T-helper 9 cell (primary cell): ENCODE measurements around the gene TCF7L2.

ENCODE experiments used
- DNase-seq: peaks from one replicate; pipeline ENCODE4 v3.0.0-alpha.2; 2020

Gene TCF7L2

GRCh38 chr10:113183573-113183972 lies 233.5 kb downstream of the TCF7L2 start:
- DNase-seq = no peak

- no peak for DNase-seq
Measured at GRCh38 chr10:113187063-113187777, 237.2 kb downstream of the TCF7L2 start.

- no peak for DNase-seq
Measured at GRCh38 chr10:113199459-113199858, 249.4 kb downstream of the TCF7L2 start.

GRCh38 chr10:113202011-113202410 lies 252.0 kb downstream of the TCF7L2 start:
- DNase-seq = no peak

- no peak for DNase-seq
Measured at GRCh38 chr10:113207924-113208323, 257.9 kb downstream of the TCF7L2 start.

DNA sequence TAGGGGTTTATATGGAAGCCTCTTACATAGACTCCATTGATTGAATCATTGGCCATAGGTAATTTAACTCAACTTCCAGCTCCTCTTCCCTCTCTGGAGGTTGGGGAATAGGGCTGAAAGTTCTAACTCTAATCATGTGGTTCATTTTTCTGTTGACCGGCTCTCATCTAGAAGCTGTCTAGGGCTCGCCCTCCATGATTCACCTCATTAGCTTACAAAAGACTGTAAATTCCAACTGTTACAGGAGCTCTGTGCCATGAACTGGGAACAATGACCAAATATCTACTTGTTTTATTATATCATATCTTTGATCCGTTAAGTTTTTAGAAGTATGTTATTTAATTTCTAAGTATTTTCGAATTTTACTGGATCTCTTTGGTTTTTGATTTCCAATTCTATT lies 263.0 kb downstream of the TCF7L2 start:
- no peak for DNase-seq

DNA sequence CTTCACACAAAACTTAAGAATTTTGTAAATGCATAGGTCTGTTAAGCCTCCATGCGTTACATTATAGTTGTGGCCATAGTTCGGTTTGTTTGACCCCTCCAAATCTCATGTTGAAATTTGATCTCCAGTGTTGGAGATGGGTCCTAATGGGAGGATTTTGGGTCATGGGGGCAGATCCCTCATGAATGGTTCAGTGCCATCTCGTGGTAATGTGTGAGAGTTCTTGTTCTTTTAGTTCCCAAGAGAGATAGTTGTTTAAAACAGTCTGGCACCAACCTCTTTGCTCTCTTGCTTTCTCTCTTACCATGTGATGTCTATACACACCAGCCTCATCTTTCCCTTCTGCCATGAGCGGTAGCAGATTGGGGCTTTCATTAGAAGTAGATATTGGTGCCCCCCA lies 264.3 kb downstream of the TCF7L2 start:
- no peak for DNase-seq

GRCh38 chr10:113216102-113216501 lies 266.1 kb downstream of the TCF7L2 start:
- no peak for DNase-seq
